SHP77 treated with DMSO at 0.1 percent for 48 hours (cell line): Measurements from ENCODE around the gene MEGF6.

Experiments used
- DNase-seq: peaks from one replicate; lab custom pipeline; 2025; lab: John Stamatoyannopoulos, UW

The MEGF6 gene

GRCh38 chr1:3483380-3483779, 127.9 kb downstream of the MEGF6 start:
- no peak for DNase-seq

GRCh38 chr1:3482378-3482849, 128.9 kb downstream of the MEGF6 start:
- DNase-seq: no peak

- DNase-seq: no peak
Observed at GRCh38 chr1:3481836-3482375, 129.4 kb downstream of the MEGF6 start.

- DNase-seq: no peak
Observed at GRCh38 chr1:3481046-3481445, 130.3 kb downstream of the MEGF6 start.

GRCh38 chr1:3480369-3480719, 131.0 kb downstream of the MEGF6 start:
- DNase-seq: no peak

- DNase-seq: no peak
Observed at GRCh38 chr1:3479511-3480368, 131.6 kb downstream of the MEGF6 start.

GRCh38 chr1:3478187-3478586, 133.1 kb downstream of the MEGF6 start:
- DNase-seq: no peak

GRCh38 chr1:3477241-3477995, 133.9 kb downstream of the MEGF6 start:
- DNase-seq: no peak

- no peak for DNase-seq
Observed at GRCh38 chr1:3476666-3477065, 134.6 kb downstream of the MEGF6 start.

GRCh38 chr1:3475839-3476573, 135.3 kb downstream of the MEGF6 start:
- no peak for DNase-seq

- DNase-seq: no peak
Observed at GRCh38 chr1:3474421-3474820, 136.9 kb downstream of the MEGF6 start.

- DNase-seq: no peak
Observed at GRCh38 chr1:3474016-3474415, 137.3 kb downstream of the MEGF6 start.

GRCh38 chr1:3473381-3473844, 137.9 kb downstream of the MEGF6 start:
- no peak for DNase-seq

GRCh38 chr1:3472906-3473305, 138.4 kb downstream of the MEGF6 start:
- no peak for DNase-seq

- DNase-seq: no peak
Observed at GRCh38 chr1:3472088-3472850, 139.0 kb downstream of the MEGF6 start.

- DNase-seq: no peak
Observed at GRCh38 chr1:3471356-3472087, 139.8 kb downstream of the MEGF6 start.

GRCh38 chr1:3470650-3471355, 140.5 kb downstream of the MEGF6 start:
- no peak for DNase-seq

GRCh38 chr1:3469849-3470649, 141.3 kb downstream of the MEGF6 start:
- DNase-seq: no peak
